Thyroid gland (tissue), 4 donors: Measurements from ENCODE around the gene SPATC1L. TPM values are rescaled to one million over a fixed set of nuclear protein-coding genes. Genes with fewer than 3 reads are reported as not detected.

Source experiments
- DNase-seq, 2 donors: peaks; one replicate each; pipeline ENCODE4 v3.0.0-alpha.2; 2019
- H3K27ac ChIP-seq, 3 donors: fragments of 200-600 bp; sonication (generic); 1 replicate in 2 of 3; 2 replicates in 1 of 3; pipeline ENCODE4 v1.5.1; 2016 to 2019; ENCODE audit warnings: mild to moderate bottlenecking in 1 of 3, moderate library complexity in 1 of 3
- H3K27me3 ChIP-seq: fragments of 200-600 bp; sonication (generic); one replicate; pipeline ENCODE4 v1.5.1; 2019
- H3K36me3 ChIP-seq, 2 donors: fragments of 200-600 bp; sonication (generic); one replicate each; pipeline ENCODE4 v1.5.1; 2016 to 2019
- H3K4me1 ChIP-seq, 2 donors: fragments of 200-600 bp; sonication (generic); one replicate each; pipeline ENCODE4 v1.5.1; 2017 to 2019
- H3K4me3 ChIP-seq, 3 donors: fragments of 200-600 bp; sonication (generic); replicated peaks in 1 of 3; 1 replicate in 2 of 3; 2 replicates in 1 of 3; pipeline ENCODE4 v1.5.1; 2016; ENCODE audit warnings: mild to moderate bottlenecking in 1 of 3
- H3K9me3 ChIP-seq: fragments of 200-600 bp; sonication (generic); one replicate; pipeline ENCODE4 v1.5.1; 2017
- POLR2A ChIP-seq, 2 donors: fragments of 450-650 bp; IDR thresholded peaks; one replicate each; pipeline ENCODE4 v1.6.1; 2017; ENCODE audit warnings: antibody characterized with exemption in 2 of 2, mild to moderate bottlenecking in 2 of 2, moderate library complexity in 1 of 2
- WGBS, 2 donors: methylation state at CpG; one replicate each; pipeline ENCODE4 v1.1.5; 2017; 5-methylcytosine and 5-hydroxymethylcytosine counted together
- intact Hi-C: fragments of 100-400 bp; cut with DNase I; formaldehyde crosslinking; loops from one replicate; pipeline ENCODE4 v1.15.1; 2023
- total RNA-seq, 4 donors: library from RNA; depleted of rRNA; stranded (reverse); fragments of >200 nt; gene quantifications; one replicate each; pipeline ENCODE4 v1.2.3, GENCODE V29; 2016
- TF ChIP-seq, protein P1 (sequence below), 6 experiments: fragments of 200-600 bp in 3 of 6; fragments of 450-650 bp in 3 of 6; sonication (generic) in 3 of 6; IDR thresholded peaks; one replicate each; pipeline ENCODE4 v1.5.1; 2016 to 2019; ENCODE audit warnings: antibody characterized with exemption in 6 of 6, mild to moderate bottlenecking in 2 of 6, inconsistent platforms in 1 of 6, moderate library complexity in 1 of 6

SPATC1L gene
- total RNA-seq, 4 donors from 2014 or later: 3.5 to 9.0 (median 5.8) TPM

DNA sequence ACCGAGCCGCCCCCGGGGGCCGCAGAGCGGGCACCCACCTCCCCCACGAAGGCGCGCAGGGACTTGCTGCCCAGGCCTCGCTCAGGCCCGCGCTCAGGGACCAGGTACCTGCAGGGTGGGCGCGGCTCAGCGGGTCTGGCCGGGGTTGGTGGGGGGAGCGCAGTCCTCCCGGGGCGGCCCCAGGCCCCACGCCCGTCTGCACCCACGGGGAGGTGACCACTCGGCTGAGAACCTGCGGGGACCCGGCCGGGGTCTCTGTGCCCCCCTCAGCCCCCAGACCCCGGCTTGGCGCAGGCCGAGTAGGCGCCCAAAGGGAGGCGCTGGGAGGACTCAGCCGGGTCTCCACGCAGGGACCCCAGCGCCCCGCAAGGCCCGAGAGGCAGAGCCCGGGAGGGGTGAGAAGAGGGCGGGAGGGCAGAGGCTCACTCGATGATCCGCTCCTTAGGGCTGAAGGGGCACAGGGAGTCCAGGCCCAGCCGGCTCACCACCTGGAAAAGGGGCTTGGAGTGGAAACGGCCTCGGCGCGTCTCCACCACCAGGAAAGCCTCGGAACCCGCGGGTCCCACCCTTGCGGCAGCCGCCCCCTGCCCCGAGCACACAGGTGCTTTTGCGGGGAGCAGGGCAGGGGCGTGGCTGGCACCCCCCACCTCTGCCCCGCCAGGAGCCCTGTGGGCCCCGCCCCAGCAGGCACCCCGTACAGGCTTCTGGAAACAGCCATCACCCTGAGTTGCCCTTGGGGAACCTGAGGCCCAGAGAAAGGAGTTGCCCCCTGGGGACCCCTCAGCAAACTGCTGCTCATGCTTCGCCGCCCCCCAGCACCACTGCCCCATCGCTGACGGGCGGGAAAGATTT, 38.2 kb downstream of the SPATC1L start:
- no peaks in the 10 kb centered on the region for H3K36me3 ChIP-seq
- no peak overlapping the region for H3K27ac ChIP-seq
- intact Hi-C loops: no loop called here
- H3K27me3 ChIP-seq: no peaks in the 10 kb centered on the region
- WGBS, 2 donors: 87 to 92% methylated on average over 15 to 29 of the region's 60 CpGs
- DNase-seq: no peak
- H3K4me3 ChIP-seq: no peak overlapping the region
- H3K9me3 ChIP-seq: no peaks in the 10 kb centered on the region
- TF ChIP-seq, protein P1, sequence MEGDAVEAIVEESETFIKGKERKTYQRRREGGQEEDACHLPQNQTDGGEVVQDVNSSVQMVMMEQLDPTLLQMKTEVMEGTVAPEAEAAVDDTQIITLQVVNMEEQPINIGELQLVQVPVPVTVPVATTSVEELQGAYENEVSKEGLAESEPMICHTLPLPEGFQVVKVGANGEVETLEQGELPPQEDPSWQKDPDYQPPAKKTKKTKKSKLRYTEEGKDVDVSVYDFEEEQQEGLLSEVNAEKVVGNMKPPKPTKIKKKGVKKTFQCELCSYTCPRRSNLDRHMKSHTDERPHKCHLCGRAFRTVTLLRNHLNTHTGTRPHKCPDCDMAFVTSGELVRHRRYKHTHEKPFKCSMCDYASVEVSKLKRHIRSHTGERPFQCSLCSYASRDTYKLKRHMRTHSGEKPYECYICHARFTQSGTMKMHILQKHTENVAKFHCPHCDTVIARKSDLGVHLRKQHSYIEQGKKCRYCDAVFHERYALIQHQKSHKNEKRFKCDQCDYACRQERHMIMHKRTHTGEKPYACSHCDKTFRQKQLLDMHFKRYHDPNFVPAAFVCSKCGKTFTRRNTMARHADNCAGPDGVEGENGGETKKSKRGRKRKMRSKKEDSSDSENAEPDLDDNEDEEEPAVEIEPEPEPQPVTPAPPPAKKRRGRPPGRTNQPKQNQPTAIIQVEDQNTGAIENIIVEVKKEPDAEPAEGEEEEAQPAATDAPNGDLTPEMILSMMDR (IDR thresholded peaks at IDR 0.05): no peak
- no peak for TF ChIP-seq POLR2A (IDR thresholded peaks at IDR 0.05)
- H3K4me1 ChIP-seq: no peaks in the 10 kb centered on the region

DNA sequence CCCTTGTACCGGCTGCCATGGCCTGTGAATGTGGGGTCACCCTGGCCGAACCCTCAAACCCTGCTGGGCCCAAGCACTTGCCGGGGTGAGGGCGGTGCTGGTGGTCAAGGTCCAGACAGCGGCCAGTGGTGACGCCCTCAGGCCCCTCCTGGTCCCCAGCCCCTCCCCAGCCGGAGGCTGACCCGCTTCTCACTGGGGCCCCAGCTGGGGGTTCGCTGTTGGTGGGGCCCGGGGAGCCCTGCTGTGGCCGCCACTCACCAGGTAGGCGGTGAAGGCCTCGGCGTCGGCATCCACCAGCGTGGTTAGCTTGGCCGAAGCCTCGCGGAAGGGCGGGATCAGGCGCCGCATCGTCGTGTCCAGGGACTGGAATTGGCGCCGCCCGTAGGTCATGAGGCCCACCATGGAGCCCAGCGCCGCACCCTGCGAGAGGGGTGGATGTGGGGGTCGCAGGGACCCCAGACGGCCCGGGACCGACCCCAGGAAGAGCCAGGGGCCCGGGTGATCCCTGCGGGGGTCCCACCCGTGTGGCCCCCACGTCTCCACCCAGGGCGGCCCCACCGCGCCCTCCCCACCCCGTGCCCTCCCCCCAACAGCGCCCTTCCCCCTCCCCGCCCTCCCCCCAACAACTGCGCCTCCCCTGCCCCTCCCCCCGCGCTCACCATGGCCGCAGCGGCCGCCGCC, 39.0 kb downstream of the SPATC1L start:
- Histone ChIP-seq H3K27ac (no peak overlapping the region), H3K36me3 (no peaks in the 10 kb centered on the region), H3K4me3 (no peak overlapping the region), H3K9me3 (no peaks in the 10 kb centered on the region), H3K4me1 (no peaks in the 10 kb centered on the region), H3K27me3 (no peaks in the 10 kb centered on the region)
- WGBS, 2 donors: 91 to 94% methylated on average over 13 to 34 of the region's 51 CpGs
- no peak for DNase-seq
- no peak for TF ChIP-seq POLR2A (IDR thresholded peaks at IDR 0.05)
- TF ChIP-seq, protein P1 (IDR thresholded peaks at IDR 0.05): no peak
- intact Hi-C loops: no loop called here

DNA sequence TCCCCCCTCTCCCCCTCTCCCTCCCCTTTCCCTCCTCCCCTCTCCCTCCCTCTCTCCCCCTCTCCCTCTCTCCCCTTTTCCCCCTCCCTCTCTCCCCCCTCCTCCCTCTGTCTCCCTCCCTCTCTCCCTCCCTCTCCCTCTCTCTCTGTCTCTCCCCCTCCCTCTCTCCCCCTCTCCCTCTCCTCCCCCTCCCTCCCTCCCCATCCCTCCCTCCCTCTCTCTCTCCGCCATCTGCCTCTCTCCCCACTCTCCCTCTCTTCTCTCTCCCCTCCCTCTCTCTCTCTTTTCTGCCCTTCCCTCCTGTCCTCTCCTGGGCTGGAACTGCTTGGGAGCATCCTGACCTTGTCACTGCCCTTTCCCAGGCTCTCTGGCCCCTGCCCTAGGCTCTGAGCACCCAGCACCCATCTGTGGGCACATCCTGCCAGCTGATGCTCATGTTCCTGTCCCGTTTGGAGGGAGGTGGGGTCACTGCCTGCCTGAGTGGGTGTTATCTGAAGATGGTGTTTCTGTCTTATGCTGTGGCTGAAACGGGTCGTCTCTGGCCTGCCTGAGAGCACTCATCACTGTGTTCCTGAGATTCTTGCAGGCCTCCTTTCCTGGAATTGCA, 39.7 kb downstream of the SPATC1L start:
- Histone ChIP-seq H3K36me3 (no peaks in the 10 kb centered on the region), H3K27me3 (no peaks in the 10 kb centered on the region), H3K4me3 (no peak overlapping the region), H3K9me3 (no peaks in the 10 kb centered on the region), H3K27ac (no peak overlapping the region), H3K4me1 (no peaks in the 10 kb centered on the region)
- TF ChIP-seq, protein P1 (IDR thresholded peaks at IDR 0.05): no peak
- TF ChIP-seq POLR2A (IDR thresholded peaks at IDR 0.05): no peak
- intact Hi-C loops: no loop called here
- no peak for DNase-seq
- WGBS, 2 donors: 37 to 46% methylated on average over 3 of the region's 4 CpGs

DNA sequence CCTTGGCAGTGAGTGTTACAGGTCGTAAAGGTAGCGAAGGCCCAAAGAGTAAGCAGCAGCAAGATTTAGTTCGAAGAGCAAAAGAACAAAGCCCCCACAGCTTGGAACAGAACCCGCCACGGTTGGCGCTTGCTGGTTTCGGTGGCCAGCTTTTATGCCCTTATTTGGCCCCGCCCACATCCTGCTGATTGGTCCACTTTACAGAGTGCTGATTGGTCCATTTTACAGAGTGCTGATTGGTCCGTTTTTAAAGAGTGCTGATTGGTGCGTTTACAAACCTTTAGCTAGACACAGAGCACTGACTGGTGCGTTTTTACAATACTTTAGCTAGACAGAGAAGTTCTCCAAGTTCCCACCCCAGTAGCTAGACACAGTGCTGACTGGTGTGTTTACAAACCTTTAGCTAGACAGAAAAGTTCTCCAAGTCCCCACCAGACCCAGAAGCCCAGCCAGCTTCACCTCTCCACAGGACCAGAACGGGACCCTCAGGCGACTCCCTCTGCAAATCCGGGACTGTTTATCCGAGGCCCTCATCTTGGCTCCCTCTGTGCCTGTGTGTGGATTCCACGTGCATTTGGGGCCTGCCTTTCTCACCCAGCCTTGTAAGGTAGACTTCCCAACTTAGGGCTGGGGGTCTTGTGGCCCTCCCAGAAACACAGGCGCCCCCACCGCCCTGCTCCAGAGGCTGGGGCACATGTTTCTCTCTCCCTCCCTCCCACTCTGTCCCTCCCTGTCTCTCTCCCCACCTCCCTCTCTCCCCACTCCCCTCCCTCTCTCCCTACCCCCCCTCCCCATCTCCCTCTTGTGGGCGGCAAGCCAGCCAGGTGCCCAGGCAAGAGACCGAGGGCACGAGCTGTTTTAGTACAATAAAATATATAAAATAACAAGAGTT, 41.4 kb downstream of the SPATC1L start:
- H3K4me1 ChIP-seq: no peaks in the 10 kb centered on the region
- H3K36me3 ChIP-seq: no peaks in the 10 kb centered on the region
- no peaks in the 10 kb centered on the region for H3K9me3 ChIP-seq
- H3K4me3 ChIP-seq: no peak overlapping the region
- DNase-seq: no peak
- no peaks in the 10 kb centered on the region for H3K27me3 ChIP-seq
- H3K27ac ChIP-seq: no peak overlapping the region
- TF ChIP-seq, protein P1 (IDR thresholded peaks at IDR 0.05): no peak
- no peak for TF ChIP-seq POLR2A (IDR thresholded peaks at IDR 0.05)
- intact Hi-C loops: no loop called here
- 82 to 85% methylated on average over 19 to 21 of the region's 21 CpGs for WGBS, 2 donors
